ENCODE data around the gene MTMR11. TPM values are rescaled to one million over a fixed set of nuclear protein-coding genes. Genes with fewer than 3 reads are reported as not detected.
"Not testable (repeated sequence)": the region's sequence is repeated elsewhere in the genome, so short reads cannot be mapped to it uniquely, and the experiment has no call there.

The MTMR11 gene
- total RNA-seq, 3 donors from 2014 or later, result 7.4 to 13.9 (median 13.8) TPM

DNA sequence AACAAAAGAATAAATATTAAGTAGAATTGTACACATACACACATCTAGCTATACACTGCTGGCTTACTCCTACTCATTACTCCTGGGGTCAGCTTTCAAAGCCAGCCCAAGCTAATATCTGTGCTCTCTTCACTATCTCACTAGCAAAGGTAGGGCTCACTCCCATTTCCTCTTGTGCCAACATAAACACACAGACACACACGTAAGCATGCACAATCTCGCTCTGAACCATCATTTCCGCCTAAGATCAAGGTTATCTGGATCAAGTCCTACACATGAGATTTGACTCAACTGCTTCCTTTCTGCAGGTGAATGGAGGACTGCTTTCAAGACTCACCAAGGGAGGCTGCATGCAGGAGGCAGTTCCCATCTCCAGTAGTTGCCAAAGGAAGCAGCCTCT lies 28.8 kb upstream of the MTMR11 start:
- H3K36me3 ChIP-seq, result no peaks in the 10 kb centered on the region
- H3K27ac ChIP-seq, result no peak overlapping the region

DNA sequence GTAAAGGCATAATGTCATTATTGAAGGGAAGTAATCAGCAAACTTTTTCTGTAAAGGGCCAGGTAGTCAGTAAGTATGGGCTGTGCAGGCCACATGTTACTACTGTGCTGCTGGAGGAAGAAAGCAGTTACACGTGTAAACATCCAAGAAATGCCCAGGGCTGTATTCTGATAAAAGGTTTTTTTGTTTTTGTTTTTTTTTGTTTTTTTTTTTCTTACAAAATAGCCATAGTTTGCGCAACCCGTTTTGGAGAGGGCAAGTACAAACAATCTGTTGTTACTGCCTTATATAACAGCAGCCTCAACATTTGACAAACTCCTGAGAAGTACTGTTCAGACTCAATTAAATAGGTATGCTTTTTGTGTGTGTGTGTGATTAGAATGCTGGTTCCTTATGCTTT lies 26.7 kb upstream of the MTMR11 start:
- H3K36me3 ChIP-seq, result no peaks in the 10 kb centered on the region
- DNase-seq (ENCODE audit: low spot score in 2 of 2), result no peak

More for the DNA sequence above, 28.8 kb upstream of the MTMR11 start:
- no peaks in the 10 kb centered on the region for H3K27me3 ChIP-seq
- DNase-seq (ENCODE audit: low spot score in 2 of 2), result no peak
- TF ChIP-seq POLR2A (IDR thresholded peaks at IDR 0.05), result no peak
- TF ChIP-seq POLR2AphosphoS5 (IDR thresholded peaks at IDR 0.05), result no peak
- TF ChIP-seq, protein P1, sequence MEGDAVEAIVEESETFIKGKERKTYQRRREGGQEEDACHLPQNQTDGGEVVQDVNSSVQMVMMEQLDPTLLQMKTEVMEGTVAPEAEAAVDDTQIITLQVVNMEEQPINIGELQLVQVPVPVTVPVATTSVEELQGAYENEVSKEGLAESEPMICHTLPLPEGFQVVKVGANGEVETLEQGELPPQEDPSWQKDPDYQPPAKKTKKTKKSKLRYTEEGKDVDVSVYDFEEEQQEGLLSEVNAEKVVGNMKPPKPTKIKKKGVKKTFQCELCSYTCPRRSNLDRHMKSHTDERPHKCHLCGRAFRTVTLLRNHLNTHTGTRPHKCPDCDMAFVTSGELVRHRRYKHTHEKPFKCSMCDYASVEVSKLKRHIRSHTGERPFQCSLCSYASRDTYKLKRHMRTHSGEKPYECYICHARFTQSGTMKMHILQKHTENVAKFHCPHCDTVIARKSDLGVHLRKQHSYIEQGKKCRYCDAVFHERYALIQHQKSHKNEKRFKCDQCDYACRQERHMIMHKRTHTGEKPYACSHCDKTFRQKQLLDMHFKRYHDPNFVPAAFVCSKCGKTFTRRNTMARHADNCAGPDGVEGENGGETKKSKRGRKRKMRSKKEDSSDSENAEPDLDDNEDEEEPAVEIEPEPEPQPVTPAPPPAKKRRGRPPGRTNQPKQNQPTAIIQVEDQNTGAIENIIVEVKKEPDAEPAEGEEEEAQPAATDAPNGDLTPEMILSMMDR (IDR thresholded peaks at IDR 0.05), result no peak
- no peaks in the 10 kb centered on the region for H3K9me3 ChIP-seq
- H3K4me3 ChIP-seq, result no peak overlapping the region
- H3K4me1 ChIP-seq, result peaks cover 0 to 10% of the 10 kb centered on the region in 2 donors
- intact Hi-C loops (cut with DNase I; ENCODE audit: low total_unique reads), result no loop called here

DNA sequence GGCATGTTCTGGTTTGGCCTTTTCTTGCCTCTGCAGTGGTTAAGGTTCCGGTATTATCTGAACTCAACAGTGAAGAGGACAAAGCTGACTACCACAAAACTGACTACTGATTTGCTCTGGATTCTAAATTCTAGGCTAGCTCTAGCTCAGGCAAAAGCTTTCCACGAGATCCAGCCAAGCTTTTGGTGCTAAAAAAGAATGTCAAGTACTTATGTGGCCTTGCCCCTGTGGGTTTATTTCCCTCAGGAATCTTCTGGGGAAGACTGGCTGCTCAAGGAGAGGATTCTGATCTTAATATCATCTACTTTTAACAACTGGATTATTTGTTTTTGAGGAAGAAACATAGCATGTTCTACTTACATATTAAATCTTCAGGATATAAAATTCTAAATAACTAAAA lies 26.1 kb upstream of the MTMR11 start:
- no peak overlapping the region for H3K4me3 ChIP-seq
- no peaks in the 10 kb centered on the region for H3K27me3 ChIP-seq
- TF ChIP-seq POLR2A (IDR thresholded peaks at IDR 0.05) (no peak), POLR2AphosphoS5 (IDR thresholded peaks at IDR 0.05) (no peak)
- TF ChIP-seq, protein P1 (IDR thresholded peaks at IDR 0.05), result no peak
- no peaks in the 10 kb centered on the region for H3K36me3 ChIP-seq
- intact Hi-C loops (cut with DNase I; ENCODE audit: low total_unique reads), result no loop called here
- no peaks in the 10 kb centered on the region for H3K9me3 ChIP-seq
- peak overlapping the region; percentile 60 to 74 for H3K27ac ChIP-seq
- H3K4me1 ChIP-seq, result peaks cover 0 to 10% of the 10 kb centered on the region in 2 donors
- no peak for DNase-seq (ENCODE audit: low spot score in 2 of 2)

More for the DNA sequence above, 26.7 kb upstream of the MTMR11 start:
- no peaks in the 10 kb centered on the region for H3K9me3 ChIP-seq
- TF ChIP-seq POLR2AphosphoS5 (IDR thresholded peaks at IDR 0.05) (no peak), POLR2A (IDR thresholded peaks at IDR 0.05) (no peak)
- TF ChIP-seq, protein P1 (IDR thresholded peaks at IDR 0.05), result no peak
- no peaks in the 10 kb centered on the region for H3K27me3 ChIP-seq
- intact Hi-C loops (cut with DNase I; ENCODE audit: low total_unique reads), result no loop called here
- H3K4me1 ChIP-seq, result peaks cover 0 to 10% of the 10 kb centered on the region in 2 donors
- H3K27ac ChIP-seq, result peak overlapping the region; percentile 60 to 72
- no peak overlapping the region for H3K4me3 ChIP-seq

DNA sequence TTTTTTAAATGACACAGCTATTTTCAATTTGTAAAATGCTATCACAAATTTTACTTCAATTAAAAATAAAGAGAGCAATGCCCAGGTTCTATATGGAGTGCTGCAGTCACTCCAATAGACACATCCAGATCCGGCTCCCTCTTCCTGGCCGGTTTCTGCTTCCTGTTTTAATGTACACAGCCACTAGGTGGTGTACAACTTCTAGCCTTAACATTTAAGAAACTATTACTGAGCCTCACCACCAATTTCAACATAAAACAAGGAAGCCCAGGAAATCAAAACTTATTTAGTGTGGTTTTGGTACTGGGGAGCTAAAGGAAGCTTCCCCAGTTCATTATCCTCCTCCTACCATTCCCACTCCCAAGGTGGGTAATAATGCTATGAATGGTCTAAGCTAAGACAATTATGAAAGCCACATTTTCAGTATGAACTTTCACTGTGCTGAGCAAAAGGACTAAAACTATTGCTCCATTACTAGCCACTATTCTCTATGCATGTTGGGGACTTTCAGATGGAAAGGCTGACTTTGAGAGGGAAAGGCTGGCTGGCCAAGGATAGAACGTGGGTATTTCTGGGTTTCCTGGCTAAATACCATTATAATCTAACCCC lies 25.5 kb upstream of the MTMR11 start:
- intact Hi-C loops (cut with DNase I; ENCODE audit: low total_unique reads), result no loop called here
- no peaks in the 10 kb centered on the region for H3K27me3 ChIP-seq
- peak in 1 of 2 donors; percentile 64 for DNase-seq (ENCODE audit: low spot score in 2 of 2)
- H3K9me3 ChIP-seq, result no peaks in the 10 kb centered on the region
- H3K4me3 ChIP-seq, result no peak overlapping the region
- TF ChIP-seq, protein P1 (IDR thresholded peaks at IDR 0.05), result peak; percentile 63 to 85 (median 84)
- TF ChIP-seq POLR2AphosphoS5 (IDR thresholded peaks at IDR 0.05) (no peak), POLR2A (IDR thresholded peaks at IDR 0.05) (no peak)
- H3K36me3 ChIP-seq, result no peaks in the 10 kb centered on the region
- peaks cover 0 to 10% of the 10 kb centered on the region in 2 donors for H3K4me1 ChIP-seq
- H3K27ac ChIP-seq, result peak overlapping the region; percentile 60 to 74

DNA sequence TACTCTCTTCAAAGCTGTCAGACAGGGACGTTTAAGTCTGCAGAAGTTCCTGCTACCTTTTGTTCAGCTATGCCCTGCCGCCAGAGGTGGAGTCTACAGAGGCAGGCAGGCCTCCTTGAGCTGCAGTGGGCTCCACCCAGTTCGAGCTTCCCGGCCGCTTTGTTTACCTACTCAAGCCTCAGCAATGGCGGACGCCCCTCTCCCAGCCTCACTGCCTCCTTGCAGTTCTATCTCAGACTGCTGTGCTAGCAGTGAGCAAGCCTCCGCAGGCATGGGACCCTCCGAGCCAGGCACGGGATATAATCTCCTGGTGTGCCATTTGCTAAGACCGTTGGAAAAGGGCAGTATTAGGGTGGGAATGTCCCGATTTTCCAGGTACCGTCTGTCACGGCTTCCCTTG lies 20.9 kb upstream of the MTMR11 start:
- intact Hi-C loops (cut with DNase I; ENCODE audit: low total_unique reads); H3K36me3 ChIP-seq; H3K27ac ChIP-seq; H3K4me1 ChIP-seq; DNase-seq (ENCODE audit: low spot score in 2 of 2); H3K4me3 ChIP-seq; H3K27me3 ChIP-seq; H3K9me3 ChIP-seq: not testable (repeated sequence)
